IMR-90 (cell line): ENCODE measurements around the gene CAMK2B. TPM values are rescaled to one million over a fixed set of nuclear protein-coding genes. Genes with fewer than 3 reads are reported as not detected.

Source experiments
- ATAC-seq: fragments of 200-7000 bp; cut with Tn5 transposase; 2 replicates; pipeline ENCODE4 v1.9.1; 2020; ENCODE audit warnings: low read depth, mild to moderate bottlenecking, moderate library complexity
- BruUV-seq: library from RNA; stranded (reverse); fragments of 400-500 nt; replicated peaks from 2 replicates; lab custom pipeline; 2021; lab: Mats Ljungman, UMichigan
- CTCF ChIA-PET: fragments of 300-600 bp; formaldehyde crosslinking; extraction: SDS; loops from one replicate; lab custom pipeline; 2021; ENCODE audit warnings: antibody characterized with exemption; lab: Yijun Ruan, JAX
- POLR2A ChIA-PET: fragments of 300-600 bp; sonication (Branson Sonifier 250); formaldehyde crosslinking; loops from one replicate; lab custom pipeline; 2022; ENCODE audit warnings: antibody characterized with exemption; ENCODE audit not compliant: unreplicated experiment; lab: Charles Lee
- DNase-seq: peaks from one replicate; pipeline ENCODE4 v3.0.0; 2013
- H2AFZ ChIP-seq: replicated peaks from 2 replicates; pipeline ENCODE3; 2013; ENCODE audit warnings: low read length, mild to moderate bottlenecking; ENCODE audit not compliant: poor library complexity
- H2AK5ac ChIP-seq: 2 replicates; pipeline ENCODE4 v1.6.1; 2013; ENCODE audit warnings: low read depth, low read length, inconsistent platforms
- H2AK9ac ChIP-seq: replicated peaks from 2 replicates; pipeline ENCODE3; 2013; ENCODE audit warnings: mild to moderate bottlenecking, low read depth, low read length, moderate library complexity; ENCODE audit not compliant: poor library complexity
- H2BK120ac ChIP-seq: 2 replicates; pipeline ENCODE4 v1.6.1; 2013; ENCODE audit warnings: low read depth, low read length, inconsistent platforms
- H2BK15ac ChIP-seq: 3 replicates; pipeline ENCODE4 v1.6.1; 2013; ENCODE audit warnings: low read depth, low read length, inconsistent platforms
- H2BK20ac ChIP-seq: 2 replicates; pipeline ENCODE4 v1.6.1; 2013; ENCODE audit warnings: low read depth, mild to moderate bottlenecking, inconsistent platforms, low read length, moderate library complexity
- H2BK5ac ChIP-seq: 2 replicates; pipeline ENCODE4 v1.6.1; 2013; ENCODE audit warnings: mild to moderate bottlenecking, low read depth, low read length, inconsistent platforms; ENCODE audit not compliant: poor library complexity, severe bottlenecking
- H3K14ac ChIP-seq: replicated peaks from 2 replicates; pipeline ENCODE4 v1.6.1; 2013; ENCODE audit warnings: low read depth, low read length, inconsistent platforms
- H3K18ac ChIP-seq: 2 replicates; pipeline ENCODE4 v1.6.1; 2013; ENCODE audit warnings: low read depth, low read length, control low read depth
- H3K23ac ChIP-seq: 2 replicates; pipeline ENCODE4 v1.6.1; 2013; ENCODE audit warnings: low read depth, low read length, inconsistent platforms
- H3K27ac ChIP-seq: 2 replicates; pipeline ENCODE4 v1.5.1; 2013; ENCODE audit warnings: mild to moderate bottlenecking, control low read depth, low read length; ENCODE audit not compliant: insufficient read depth
- H3K27me3 ChIP-seq: 2 replicates; pipeline ENCODE4 v1.6.1; 2013; ENCODE audit warnings: low read length; ENCODE audit not compliant: control insufficient read depth, insufficient read depth
- H3K36me3 ChIP-seq: 2 replicates; pipeline ENCODE4 v1.6.1; 2013; ENCODE audit warnings: low read length, mixed read lengths; ENCODE audit not compliant: control insufficient read depth, insufficient read depth
- H3K4ac ChIP-seq: 2 replicates; pipeline ENCODE4 v1.6.1; 2013; ENCODE audit warnings: low read depth, low read length, inconsistent platforms
- H3K4me1 ChIP-seq: 2 replicates; pipeline ENCODE4 v1.6.1; 2013; ENCODE audit warnings: low read length, mixed read lengths; ENCODE audit not compliant: control insufficient read depth, insufficient read depth
- H3K4me2 ChIP-seq: 2 replicates; pipeline ENCODE4 v1.6.1; 2013; ENCODE audit warnings: low read depth, mild to moderate bottlenecking, control low read depth, low read length, moderate library complexity
- H3K4me3 ChIP-seq: 2 replicates; pipeline ENCODE4 v1.5.1; 2013; ENCODE audit warnings: low read depth, mild to moderate bottlenecking, control low read depth, low read length, moderate library complexity; ENCODE audit not compliant: insufficient read depth
- H3K56ac ChIP-seq: 2 replicates; pipeline ENCODE4 v1.6.1; 2013; ENCODE audit warnings: low read length, inconsistent platforms; ENCODE audit not compliant: insufficient read depth; ENCODE audit errors: extremely low read depth
- H3K79me1 ChIP-seq, 2 experiments: 2 replicates each; pipeline ENCODE4 v1.6.1; 2013; ENCODE audit warnings: low read length in 2 of 2, inconsistent platforms in 1 of 2, low read depth in 1 of 2
- H3K9ac ChIP-seq: 2 replicates; pipeline ENCODE4 v1.6.1; 2013; ENCODE audit warnings: low read depth, low read length, control low read depth
- H3K9me1 ChIP-seq: 2 replicates; pipeline ENCODE4 v1.6.1; 2013; ENCODE audit warnings: low read length, inconsistent platforms; ENCODE audit not compliant: insufficient read depth
- H3K9me3 ChIP-seq: 2 replicates; pipeline ENCODE4 v1.6.1; 2013; ENCODE audit warnings: low read length; ENCODE audit not compliant: control insufficient read depth, insufficient read depth
- H4K20me1 ChIP-seq: 2 replicates; pipeline ENCODE4 v1.6.1; 2013; ENCODE audit warnings: low read length, inconsistent platforms; ENCODE audit not compliant: insufficient read depth
- H4K5ac ChIP-seq: 2 replicates; pipeline ENCODE4 v1.6.1; 2013; ENCODE audit warnings: mild to moderate bottlenecking, low read depth, low read length, control low read depth
- H4K8ac ChIP-seq, 2 experiments: 2 replicates each; pipeline ENCODE4 v1.6.1; 2013; ENCODE audit warnings: low read depth in 2 of 2, low read length in 2 of 2, control low read depth in 1 of 2, inconsistent platforms in 1 of 2
- H4K91ac ChIP-seq: 2 replicates; pipeline ENCODE4 v1.6.1; 2013; ENCODE audit warnings: low read depth, low read length, inconsistent platforms; ENCODE audit not compliant: insufficient read depth
- CEBPB ChIP-seq: IDR thresholded peaks from 2 replicates; pipeline ENCODE4 v1.6.1; 2012; ENCODE audit warnings: low read depth, low read length, improper control_type of control experiment
- CHD1 ChIP-seq: IDR thresholded peaks from 2 replicates; pipeline ENCODE4 v1.6.1; 2012; ENCODE audit warnings: low read depth, low read length, improper control_type of control experiment
- ELK1 ChIP-seq: fragments of 150-350 bp; IDR thresholded peaks from 2 replicates; pipeline ENCODE4 v1.6.1; 2016; ENCODE audit warnings: low read depth, mild to moderate bottlenecking, low read length, moderate library complexity, borderline replicate concordance
- FOS ChIP-seq: fragments of 150-350 bp; IDR thresholded peaks from 2 replicates; pipeline ENCODE4 v1.6.1; 2016; ENCODE audit warnings: low read depth, low read length
- MAFK ChIP-seq: IDR thresholded peaks from 2 replicates; pipeline ENCODE4 v1.6.1; 2012; ENCODE audit warnings: low read depth, low read length, improper control_type of control experiment
- MAZ ChIP-seq: IDR thresholded peaks from 2 replicates; pipeline ENCODE4 v1.6.1; 2012; ENCODE audit warnings: low read depth, mild to moderate bottlenecking, low read length, improper control_type of control experiment, moderate library complexity, borderline replicate concordance
- NFE2L2 ChIP-seq: fragments of 150-350 bp; IDR thresholded peaks from 2 replicates; pipeline ENCODE4 v1.6.1; 2016; ENCODE audit warnings: low read depth, mild to moderate bottlenecking, low read length
- POLR2A ChIP-seq: IDR thresholded peaks from 2 replicates; pipeline ENCODE4 v1.6.1; 2012; ENCODE audit warnings: mild to moderate bottlenecking, low read depth, low read length
- RAD21 ChIP-seq: IDR thresholded peaks from 2 replicates; pipeline ENCODE4 v1.6.1; 2012; ENCODE audit warnings: low read length, improper control_type of control experiment
- RCOR1 ChIP-seq: IDR thresholded peaks from 2 replicates; pipeline ENCODE4 v1.6.1; 2012; ENCODE audit warnings: mild to moderate bottlenecking, low read length, improper control_type of control experiment; ENCODE audit not compliant: insufficient replicate concordance
- RFX5 ChIP-seq: IDR thresholded peaks from 2 replicates; pipeline ENCODE4 v1.8.0; 2012; ENCODE audit warnings: low read depth, mild to moderate bottlenecking, low read length, moderate library complexity
- SMC3 ChIP-seq: fragments of 150-350 bp; IDR thresholded peaks from 2 replicates; pipeline ENCODE4 v1.6.1; 2016; ENCODE audit warnings: low read depth, mild to moderate bottlenecking, antibody characterized with exemption, low read length, moderate library complexity
- whole genome bisulfite sequencing, 2 experiments: methylation state at CpG; one replicate each; pipeline versions ENCODE4 v1.1.5 to v1.1.7; 2013; ENCODE audit warnings: missing lambda C conversion rate in 2 of 2; ENCODE audit not compliant: insufficient read length in 1 of 2; ENCODE audit errors: extremely low coverage in 2 of 2; 5-methylcytosine and 5-hydroxymethylcytosine counted together
- dilution Hi-C: fragments of 300-500 bp; cut with HindIII; formaldehyde crosslinking; loops from one replicate; pipeline ENCODE4 v1.14.3; 2018; ENCODE audit warnings: low sequenced_read_pairs; ENCODE audit not compliant: unreplicated experiment
- in situ Hi-C: fragments of 300-500 bp; cut with MboI; formaldehyde crosslinking; loops from 3 replicates; pipeline ENCODE4 v1.14.3; 2019; ENCODE audit warnings: low sequenced_read_pairs, inconsistent platforms, mixed read lengths
- intact Hi-C: fragments of 100-400 bp; cut with micrococcal nuclease; formaldehyde crosslinking; loops from 2 replicates; pipeline ENCODE4 v1.10.0; 2022
- polyA plus RNA-seq, 3 experiments: library from polyadenylated mRNA; depleted of rRNA; stranded (reverse); fragments of >200 nt; gene quantifications; 2 replicates each; pipeline ENCODE4 v1.2.3, GENCODE V29; 2012; ENCODE audit warnings: low replicate concordance in 1 of 3
- total RNA-seq: library from RNA; depleted of rRNA; stranded (reverse); fragments of >200 nt; gene quantifications from 2 replicates; pipeline ENCODE4 v1.2.3, GENCODE V29; 2012
- TF ChIP-seq, protein P1 (sequence below): conservative IDR thresholded peaks from 2 replicates; pipeline ENCODE4 v1.5.1; 2012; ENCODE audit warnings: mild to moderate bottlenecking, low read depth, low read length, improper control_type of control experiment

The CAMK2B gene
- total and polyA plus RNA-seq, 2 of the 4 experiments (the other 2 are of a cell fraction): 0.18 to 0.36 TPM

DNA sequence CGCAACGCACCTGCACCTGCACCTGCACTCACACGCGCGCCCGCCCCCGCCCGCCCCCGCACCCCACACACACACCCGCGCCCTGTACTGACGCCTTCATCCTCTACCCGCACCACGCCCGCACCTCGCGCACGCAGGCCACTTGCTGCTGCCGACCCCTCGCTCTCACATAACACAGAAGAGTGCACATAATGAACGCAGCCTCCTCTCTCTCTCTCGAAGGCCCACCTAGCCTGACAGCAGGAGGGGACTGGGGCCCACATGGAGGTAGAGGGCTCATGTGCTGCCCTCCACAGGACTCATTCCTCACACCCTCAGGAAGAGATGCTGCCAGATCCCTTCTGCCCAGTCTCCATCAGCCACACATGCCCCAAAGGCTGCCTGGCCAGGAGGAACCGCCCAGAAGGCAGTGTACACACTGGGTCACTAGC, 432 bp upstream of the CAMK2B start:
- dilution Hi-C loops: no loop called here
- CTCF ChIA-PET: no interaction called here
- no peak overlapping the region for H3K4me2 ChIP-seq

More for the DNA sequence above, 432 bp upstream of the CAMK2B start:
- Histone ChIP-seq H3K4me3 (no peak overlapping the region), H3K14ac (no peak overlapping the region), H3K9me3 (no peaks in the 10 kb centered on the region), H3K36me3 (no peaks in the 10 kb centered on the region), H4K8ac (no peak overlapping the region), H4K91ac (no peak overlapping the region), H2BK5ac (no peak overlapping the region), H3K9ac (no peak overlapping the region), H3K56ac (no peak overlapping the region), H2AK5ac (no peak overlapping the region), H3K27ac (no peak overlapping the region), H3K23ac (no peak overlapping the region), H3K79me1 (no peaks in the 10 kb centered on the region), H3K4ac (no peak overlapping the region), H2AK9ac (no peak overlapping the region), H2AFZ (no peak overlapping the region), H2BK20ac (no peak overlapping the region), H4K20me1 (no peaks in the 10 kb centered on the region; the same call in 1 of the 2 replicates), H3K9me1 (no peaks in the 10 kb centered on the region), H3K18ac (no peak overlapping the region), H3K4me1 (no peaks in the 10 kb centered on the region; the same call in 1 of the 2 replicates), H2BK15ac (no peak overlapping the region), H2BK120ac (no peak overlapping the region), H4K5ac (no peak overlapping the region), H3K27me3 (peaks cover 51% of the 10 kb centered on the region)
- intact Hi-C loops: no loop called here
- POLR2A ChIA-PET: no interaction called here
- no TSS peak for BruUV-seq
- WGBS, 2 experiments: 0% methylated on average over 3 of the region's 23 CpGs; no CpG with 5 or more reads in 1 of the 2 experiments
- in situ Hi-C loops: no loop called here
- ATAC-seq (no peak), DNase-seq (no peak)
- no peak for TF ChIP-seq SMC3
- TF ChIP-seq RCOR1: no peak
- TF ChIP-seq CEBPB: no peak
- TF ChIP-seq MAZ: no peak
- no peak for TF ChIP-seq CHD1
- no peak for TF ChIP-seq POLR2A
- no peak for TF ChIP-seq MAFK
- TF ChIP-seq RFX5: no peak
- TF ChIP-seq FOS: no peak
- TF ChIP-seq RAD21: no peak
- TF ChIP-seq NFE2L2: no peak
- TF ChIP-seq, protein P1, sequence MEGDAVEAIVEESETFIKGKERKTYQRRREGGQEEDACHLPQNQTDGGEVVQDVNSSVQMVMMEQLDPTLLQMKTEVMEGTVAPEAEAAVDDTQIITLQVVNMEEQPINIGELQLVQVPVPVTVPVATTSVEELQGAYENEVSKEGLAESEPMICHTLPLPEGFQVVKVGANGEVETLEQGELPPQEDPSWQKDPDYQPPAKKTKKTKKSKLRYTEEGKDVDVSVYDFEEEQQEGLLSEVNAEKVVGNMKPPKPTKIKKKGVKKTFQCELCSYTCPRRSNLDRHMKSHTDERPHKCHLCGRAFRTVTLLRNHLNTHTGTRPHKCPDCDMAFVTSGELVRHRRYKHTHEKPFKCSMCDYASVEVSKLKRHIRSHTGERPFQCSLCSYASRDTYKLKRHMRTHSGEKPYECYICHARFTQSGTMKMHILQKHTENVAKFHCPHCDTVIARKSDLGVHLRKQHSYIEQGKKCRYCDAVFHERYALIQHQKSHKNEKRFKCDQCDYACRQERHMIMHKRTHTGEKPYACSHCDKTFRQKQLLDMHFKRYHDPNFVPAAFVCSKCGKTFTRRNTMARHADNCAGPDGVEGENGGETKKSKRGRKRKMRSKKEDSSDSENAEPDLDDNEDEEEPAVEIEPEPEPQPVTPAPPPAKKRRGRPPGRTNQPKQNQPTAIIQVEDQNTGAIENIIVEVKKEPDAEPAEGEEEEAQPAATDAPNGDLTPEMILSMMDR: no peak
- no peak for TF ChIP-seq ELK1
